HG02798 (cell line): ENCODE results near the gene SYNPO.

ENCODE experiments used
- ATAC-seq: cut with Tn5 transposase; IDR thresholded peaks from one replicate; pipeline ENCODE4 v1.9.1; 2021; ENCODE audit warnings: mild to moderate bottlenecking; ENCODE audit not compliant: unreplicated experiment, poor library complexity

Gene SYNPO

DNA sequence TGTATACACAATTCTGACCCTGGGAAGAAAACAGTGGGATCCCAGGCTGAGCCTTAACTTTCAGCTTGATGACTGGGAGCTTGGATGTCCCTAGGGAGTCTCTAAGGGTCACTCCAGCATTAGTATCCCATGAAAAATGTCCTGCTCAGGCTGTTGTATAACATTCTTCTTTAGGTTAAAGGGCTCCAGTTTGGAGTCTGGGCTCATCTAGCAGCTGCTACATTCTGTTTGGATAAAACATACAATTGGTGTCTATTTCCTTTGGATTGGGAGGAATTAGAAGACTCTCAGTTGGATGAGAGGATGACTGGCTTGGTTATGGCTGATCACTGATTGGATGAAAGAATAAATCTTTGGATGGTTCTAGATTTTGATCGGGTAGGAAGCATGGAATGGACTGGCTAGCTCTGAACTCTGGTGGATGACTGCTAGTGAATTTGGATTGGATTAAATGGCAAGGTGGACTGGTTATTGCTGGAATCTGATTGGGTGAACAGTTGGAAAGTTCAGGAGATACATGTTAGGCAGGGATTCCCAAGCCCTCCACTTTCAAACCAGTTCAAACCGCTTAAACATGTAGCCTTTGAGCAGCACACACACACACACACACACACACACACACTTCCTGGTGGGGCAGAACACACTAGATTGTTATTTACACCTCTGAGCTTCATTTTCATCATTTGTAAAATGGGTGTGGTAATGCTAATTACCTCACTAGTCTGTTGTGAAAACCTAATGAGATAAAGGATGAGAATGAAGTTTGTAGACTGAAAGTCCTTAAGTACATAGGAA is 13.5 kb downstream of the SYNPO start:
- ATAC-seq: no peak

DNA sequence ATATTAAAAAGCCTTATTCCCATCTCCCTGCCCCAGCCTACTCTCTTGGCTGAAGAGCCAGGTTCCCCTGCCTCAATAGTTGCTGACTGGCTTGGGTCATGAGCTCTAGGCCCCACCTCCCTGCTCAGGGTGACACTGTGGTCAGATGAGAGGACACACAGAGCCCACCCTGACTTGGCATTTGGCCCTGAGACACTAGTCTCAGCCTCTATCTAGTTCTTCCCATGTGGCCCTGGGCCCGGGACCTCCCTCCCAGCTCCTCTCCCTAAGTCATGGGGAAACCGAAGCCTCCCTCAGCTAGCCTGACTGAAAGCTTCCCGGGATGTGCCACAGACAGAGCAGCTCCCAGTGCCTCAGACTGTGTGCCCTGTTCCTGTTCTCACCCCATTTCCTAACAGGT is 14.8 kb downstream of the SYNPO start:
- no peak for ATAC-seq

DNA sequence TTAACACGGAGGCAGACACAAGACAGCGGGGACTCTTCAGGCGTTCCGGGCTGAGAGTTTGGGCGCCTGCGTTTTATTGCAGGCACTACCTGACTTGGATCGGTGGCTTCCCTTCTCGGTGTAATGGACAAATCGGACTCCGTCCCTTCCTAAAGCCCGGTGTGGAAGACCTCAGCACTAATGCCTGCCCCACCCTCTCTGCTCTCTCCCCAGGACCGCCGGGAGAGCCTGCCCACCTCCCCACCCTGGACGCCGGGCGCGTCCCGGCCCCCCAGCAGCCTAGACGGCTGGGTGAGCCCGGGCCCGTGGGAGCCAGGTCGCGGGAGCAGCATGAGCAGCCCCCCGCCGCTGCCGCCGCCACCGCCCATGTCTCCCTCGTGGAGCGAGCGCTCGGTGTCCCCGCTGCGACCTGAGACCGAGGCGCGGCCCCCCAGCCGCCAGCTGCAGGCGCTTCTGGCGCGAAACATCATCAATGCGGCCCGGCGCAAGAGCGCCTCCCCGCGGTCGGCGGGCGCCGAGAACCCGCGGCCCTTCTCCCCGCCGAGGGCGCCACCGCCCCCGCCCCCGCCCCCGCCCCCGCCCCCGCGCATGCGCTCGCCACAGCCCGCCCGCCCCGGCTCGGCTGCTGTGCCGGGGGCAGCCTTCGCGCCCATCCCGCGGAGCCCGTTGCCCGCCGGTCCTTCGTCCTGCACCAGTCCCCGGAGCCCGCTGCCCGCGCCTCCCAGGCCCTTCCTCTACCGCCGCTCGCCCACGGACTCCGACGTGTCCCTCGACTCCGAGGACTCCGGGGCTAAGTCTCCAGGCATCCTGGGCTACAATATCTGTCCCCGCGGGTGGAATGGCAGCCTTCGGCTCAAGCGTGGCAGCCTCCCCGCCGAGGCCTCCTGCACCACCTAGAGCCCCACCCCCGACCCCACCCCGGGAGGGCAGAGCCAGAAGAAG is 16.0 kb downstream of the SYNPO start:
- ATAC-seq: peak; percentile 78

DNA sequence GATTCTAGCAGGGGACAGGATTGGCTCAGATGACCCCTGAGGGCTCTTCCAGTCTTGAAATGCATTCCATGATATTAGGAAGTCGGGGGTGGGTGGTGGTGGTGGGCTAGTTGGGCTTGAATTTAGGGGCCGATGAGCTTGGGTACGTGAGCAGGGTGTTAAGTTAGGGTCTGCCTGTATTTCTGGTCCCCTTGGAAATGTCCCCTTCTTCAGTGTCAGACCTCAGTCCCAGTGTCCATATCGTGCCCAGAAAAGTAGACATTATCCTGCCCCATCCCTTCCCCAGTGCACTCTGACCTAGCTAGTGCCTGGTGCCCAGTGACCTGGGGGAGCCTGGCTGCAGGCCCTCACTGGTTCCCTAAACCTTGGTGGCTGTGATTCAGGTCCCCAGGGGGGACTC is 17.7 kb downstream of the SYNPO start:
- ATAC-seq: no peak

DNA sequence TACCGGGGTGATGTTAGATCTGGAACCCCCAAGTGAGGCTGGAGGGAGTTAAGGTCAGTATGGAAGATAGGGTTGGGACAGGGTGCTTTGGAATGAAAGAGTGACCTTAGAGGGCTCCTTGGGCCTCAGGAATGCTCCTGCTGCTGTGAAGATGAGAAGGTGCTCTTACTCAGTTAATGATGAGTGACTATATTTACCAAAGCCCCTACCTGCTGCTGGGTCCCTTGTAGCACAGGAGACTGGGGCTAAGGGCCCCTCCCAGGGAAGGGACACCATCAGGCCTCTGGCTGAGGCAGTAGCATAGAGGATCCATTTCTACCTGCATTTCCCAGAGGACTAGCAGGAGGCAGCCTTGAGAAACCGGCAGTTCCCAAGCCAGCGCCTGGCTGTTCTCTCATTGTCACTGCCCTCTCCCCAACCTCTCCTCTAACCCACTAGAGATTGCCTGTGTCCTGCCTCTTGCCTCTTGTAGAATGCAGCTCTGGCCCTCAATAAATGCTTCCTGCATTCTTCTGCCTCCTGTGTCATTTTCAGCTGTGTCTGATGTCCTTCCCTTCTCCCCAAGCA is 18.3 kb downstream of the SYNPO start:
- ATAC-seq: no peak

DNA sequence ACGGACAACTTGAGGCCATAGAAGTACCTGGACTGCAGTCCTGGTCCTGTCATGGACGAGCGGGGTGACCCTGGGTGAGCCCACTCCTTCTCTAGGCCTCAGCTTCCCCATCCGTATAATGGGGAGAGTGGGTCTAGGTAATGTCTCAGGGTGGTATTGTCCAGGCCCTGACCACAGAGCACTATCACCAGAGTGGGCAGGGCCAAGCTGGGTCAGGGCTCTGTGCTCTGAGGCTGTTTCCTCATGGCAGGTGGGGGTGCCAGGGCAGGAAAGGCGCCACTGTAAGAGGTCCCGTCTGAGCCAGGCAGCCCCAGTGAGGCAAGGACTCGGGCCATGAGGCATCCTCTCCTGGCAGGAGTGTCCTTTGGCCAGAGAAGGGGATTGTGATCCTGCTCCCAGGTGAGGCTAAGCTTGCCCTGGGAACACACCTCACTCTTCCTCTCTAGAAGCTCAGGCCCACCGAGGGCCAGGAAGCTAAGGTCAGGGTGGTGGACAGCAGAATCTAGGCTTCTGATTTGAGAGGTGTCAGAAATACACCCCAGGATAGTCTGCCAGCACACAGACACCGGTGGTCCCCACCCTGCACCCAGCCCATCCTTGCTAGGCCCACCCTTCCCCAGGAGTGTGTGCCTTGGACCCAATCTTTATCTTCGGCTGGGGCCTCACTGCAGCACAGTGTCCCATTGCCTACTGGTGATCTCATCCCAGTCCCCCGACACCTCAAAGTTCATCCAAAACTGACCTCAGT is 19.1 kb downstream of the SYNPO start:
- no peak for ATAC-seq

DNA sequence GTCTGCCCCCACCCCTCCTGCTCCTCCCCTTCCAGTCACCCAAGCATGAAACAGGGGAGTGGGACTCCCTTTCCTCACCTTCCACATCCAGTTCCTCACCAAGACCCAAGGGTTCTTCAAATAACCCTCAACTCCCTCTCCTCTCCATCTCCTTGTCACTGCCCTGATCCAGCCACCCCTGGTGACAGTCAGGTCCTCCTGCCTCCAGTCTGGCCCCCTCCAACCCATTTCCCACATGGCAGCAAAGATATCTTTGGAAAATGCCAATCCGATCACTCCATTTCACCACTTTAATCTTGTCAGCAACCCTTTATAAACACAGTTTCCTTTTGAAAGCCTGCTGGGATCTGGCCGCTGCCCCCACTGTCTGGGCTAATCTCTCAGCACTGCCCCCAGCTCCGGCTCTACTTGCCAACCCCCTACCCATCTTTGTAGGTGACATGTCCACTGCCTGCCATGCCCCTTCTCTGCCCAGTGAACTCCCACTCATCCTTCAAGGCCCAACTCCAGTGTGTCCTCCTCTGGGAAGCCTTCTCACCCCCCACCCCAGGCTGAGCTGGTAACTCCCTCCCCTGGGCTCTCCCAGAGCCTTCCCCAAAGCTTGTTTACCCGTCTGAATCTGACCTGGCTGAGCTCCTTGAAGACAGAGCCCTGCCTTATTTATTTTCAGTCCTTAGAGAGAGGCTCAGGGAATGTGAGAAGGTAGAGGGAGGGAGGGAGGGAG is 19.8 kb downstream of the SYNPO start:
- ATAC-seq: no peak

DNA sequence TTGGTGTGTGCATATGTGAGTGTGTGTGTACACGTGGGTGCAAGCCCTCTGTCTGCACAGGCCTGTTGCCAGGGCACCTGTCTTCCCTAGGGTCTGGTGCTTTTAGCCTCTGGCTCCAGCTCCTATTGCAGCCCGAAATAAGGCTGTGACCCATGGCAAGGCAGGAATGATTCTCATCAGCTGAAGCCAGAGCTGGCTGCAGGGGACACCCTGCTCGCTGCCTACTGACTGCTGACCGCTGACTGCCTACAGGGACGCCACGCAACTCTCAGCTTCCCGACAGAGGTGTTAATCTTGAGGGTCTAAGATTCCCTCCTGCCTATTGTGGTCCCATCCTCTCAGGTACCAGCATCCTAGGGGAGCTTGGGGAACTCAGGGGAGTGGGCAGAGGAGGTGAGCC is 20.6 kb downstream of the SYNPO start, which contains the start of gene MYOZ3:
MYOZ3 (plus strand) TSS at position 166 of the 400 bp plus-strand sequence. CDS start 1,691 bp downstream, outside the sequence.
- ATAC-seq: no peak

DNA sequence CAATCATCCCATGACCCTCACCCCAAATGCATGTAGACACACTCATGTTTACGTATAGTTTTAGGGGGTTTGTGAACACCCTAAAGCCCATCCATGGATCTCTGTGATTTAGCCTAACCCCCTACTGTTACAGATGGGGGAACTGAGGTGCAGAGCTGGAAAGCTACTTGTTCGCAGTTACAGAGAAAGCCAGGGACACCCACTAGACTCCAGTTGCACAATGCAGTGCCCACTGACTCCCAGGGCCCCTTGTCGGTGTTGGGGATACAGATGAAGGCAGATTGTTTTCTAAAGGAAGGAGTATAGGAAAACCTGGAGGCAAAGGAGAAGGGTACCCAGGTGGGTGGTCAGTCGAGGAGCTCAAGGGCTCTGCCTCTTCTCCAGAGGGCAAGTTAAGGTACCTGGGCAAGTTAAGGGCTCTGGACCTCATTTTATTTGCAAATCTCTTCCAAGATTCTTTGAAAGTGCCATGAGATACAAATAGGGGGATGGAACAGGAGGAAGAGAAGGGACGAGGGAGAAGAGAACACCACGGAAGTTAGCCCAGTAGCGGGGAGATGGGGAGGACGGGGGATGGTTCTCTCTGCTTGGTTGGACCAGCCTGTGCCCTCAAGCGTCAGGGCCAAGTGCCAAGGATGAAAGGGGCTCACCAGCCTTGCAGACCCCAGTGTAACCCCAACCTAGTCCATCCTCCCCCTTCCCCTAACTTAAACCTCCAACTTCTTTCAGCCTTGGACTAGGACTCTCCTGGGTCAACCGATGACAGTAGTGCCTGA is 21.5 kb downstream of the SYNPO start:
- ATAC-seq: no peak

DNA sequence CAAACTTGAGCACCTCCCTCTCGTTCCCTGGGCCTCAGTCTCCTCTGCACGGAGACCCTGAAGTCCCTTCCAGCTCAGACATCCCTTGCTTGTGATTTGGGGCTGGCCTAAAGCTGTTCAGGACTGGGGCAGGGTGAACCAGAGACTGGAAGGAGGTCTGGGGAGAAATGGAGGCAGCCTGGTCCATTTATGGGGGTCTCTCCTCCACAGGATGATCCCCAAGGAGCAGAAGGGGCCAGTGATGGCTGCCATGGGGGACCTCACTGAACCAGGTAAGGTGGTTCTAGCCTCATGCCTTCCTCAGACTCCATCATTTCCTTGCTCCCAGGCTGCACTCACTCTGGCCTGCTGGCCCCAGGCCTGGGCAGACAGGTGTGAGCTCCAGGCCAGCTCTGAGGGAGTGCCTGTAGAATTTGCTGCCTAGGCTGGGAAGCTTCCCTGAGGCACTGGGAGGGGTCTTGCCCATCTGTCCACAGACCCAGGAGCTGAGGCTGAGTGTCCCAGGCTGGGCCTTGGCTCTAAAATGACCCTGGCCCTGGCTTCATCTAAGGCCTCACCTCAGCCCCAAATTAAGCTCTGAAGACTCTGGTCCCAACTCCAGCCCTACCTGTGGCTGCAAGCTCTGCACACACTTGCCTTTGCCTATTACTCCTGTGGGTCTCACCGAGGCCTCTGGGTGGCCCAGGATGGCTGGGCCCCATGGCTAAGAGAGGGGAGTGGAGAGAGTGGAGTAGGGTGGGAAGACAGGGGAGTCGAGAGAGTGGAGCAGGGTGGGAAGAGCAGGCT is 22.5 kb downstream of the SYNPO start:
- ATAC-seq: no peak

DNA sequence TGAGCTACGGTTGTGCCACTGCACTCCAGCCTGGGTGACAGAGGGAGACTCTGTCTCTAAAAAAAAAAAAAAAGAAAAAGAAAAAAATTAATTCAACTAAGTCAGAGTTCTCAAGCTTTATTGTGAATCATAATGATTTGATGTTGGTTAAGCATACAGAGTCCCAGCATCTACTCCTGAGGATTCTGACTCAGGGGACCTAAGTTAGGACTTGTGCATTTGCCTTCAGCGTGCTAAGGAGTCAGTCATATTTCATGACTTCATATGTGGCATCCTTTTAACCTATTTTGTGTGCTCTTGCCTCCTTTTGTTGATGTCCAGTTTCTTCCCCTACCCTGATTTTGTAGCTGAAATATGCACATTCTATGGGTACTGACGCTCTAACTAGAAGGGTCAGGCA is 23.5 kb downstream of the SYNPO start:
- ATAC-seq: no peak

DNA sequence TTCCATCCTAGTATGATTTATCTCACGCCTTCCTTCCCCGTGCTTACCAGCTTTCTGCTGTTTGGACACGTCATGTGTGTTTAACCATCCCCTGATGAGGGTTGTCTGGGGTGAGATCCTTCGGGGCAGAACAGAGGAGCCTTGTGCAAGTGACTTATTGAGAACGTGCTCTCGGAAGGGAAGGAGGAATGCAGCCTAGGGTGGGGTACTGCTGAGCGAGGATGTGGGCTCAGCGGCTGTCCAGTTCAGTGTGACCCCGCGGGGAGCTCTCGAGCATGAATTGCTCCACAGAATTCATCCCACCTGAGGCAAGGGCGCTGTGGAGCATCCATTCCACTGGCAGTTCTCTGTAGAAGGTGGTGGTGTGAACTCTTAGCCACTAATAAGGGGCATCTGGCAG is 24.6 kb downstream of the SYNPO start:
- no peak for ATAC-seq

DNA sequence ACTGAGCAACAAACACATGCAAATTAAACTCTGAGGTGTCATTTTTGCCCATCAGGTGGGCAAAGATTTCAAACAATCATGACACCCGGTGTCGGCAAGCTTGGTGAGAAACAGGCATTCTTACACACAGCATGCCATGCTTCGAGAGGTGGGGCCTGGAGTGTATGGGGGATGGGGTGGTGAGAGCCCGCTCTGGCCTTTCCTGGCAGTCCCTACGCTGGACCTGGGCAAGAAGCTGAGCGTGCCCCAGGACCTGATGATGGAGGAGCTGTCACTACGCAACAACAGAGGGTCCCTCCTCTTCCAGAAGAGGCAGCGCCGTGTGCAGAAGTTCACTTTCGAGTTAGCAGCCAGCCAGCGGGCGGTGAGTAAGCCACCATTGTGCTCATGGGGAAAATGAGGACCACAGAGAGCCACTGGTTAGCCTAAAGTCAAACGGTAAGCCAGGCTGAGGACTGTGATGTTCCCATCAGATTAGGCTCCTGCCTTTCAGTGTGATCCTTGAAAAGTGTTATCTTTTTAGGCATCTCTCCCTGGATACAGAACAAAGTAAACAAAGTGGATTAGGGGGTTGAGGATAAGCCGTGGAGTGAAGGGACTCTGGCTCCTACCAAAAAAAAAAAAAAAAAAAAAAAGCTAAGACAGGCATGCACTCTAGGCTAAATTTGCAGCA is 30.0 kb downstream of the SYNPO start:
- ATAC-seq: no peak

DNA sequence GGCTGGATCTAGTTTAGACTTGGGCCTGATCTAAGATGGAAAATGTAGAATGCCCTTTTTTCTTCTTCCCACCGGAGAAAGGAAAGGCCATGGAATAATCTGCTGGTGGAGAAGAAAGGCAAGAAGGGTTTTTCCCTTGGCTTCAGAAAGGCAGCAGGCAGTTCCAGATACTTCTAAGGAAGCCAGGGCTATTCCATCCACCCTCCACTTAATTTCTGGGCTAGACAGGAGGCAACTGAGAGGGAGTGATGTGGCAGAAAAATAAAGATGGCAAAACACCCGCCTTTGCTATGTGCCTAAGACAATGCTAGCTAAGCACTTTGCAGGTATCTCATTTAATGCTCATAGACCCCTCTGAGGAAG is 30.5 kb downstream of the SYNPO start:
- no peak for ATAC-seq

DNA sequence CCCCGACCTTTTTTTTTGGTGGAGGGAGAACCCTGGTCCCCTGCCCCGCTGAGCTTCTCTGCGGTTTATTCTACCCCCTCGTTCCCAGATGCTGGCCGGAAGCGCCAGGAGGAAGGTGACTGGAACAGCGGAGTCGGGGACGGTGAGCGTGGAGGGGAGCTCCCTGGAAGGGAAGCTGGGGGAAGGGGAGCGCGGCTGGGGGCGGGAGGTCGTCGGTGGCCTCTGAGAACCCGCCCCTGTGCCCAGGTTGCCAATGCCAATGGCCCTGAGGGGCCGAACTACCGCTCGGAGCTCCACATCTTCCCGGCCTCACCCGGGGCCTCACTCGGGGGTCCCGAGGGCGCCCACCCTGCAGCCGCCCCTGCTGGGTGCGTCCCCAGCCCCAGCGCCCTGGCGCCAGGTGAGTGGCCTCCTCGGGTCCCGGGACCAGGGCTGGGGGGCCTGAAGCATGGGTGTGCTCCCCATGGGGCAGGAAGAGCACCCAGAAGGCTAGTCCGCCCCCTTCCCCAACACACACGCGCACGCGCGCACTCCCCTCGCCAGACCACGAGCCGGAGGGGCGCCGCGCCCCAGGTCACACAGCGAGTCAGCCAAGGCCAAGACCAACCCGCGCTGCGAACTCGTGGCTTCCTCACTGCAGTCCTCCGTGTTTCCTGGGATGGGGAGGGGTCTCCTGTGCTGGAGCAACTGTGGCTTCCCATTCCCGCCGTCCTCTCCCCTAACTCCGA is 31.2 kb downstream of the SYNPO start:
- peak; percentile 16 for ATAC-seq

DNA sequence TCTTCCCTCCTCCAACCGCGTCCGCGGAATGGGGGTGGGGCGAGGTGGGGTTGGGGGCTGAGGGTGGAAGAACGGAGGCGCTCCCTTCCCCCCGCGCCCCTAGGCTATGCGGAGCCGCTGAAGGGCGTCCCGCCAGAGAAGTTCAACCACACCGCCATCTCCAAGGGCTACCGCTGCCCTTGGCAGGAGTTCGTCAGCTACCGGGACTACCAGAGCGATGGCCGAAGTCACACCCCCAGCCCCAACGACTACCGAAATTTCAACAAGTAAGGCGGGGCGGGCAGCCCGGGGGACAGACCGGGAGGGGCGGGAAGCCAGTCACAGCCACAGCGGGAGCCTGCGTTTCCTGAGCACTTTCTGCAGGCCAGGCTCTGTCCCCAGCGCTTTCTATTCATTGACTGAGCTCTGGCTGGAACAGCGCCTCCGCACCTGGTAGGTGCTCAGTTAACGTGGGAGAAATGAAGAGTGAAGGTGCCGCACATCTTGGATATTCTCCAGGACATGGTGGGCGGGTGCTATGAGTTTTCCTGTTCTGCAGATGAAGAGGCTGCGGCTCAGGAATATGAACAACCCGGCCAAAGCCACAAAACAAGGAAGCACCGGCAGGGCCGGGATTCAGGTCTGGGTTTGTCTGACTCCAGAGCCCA is 31.9 kb downstream of the SYNPO start:
- ATAC-seq: peak; percentile 40

DNA sequence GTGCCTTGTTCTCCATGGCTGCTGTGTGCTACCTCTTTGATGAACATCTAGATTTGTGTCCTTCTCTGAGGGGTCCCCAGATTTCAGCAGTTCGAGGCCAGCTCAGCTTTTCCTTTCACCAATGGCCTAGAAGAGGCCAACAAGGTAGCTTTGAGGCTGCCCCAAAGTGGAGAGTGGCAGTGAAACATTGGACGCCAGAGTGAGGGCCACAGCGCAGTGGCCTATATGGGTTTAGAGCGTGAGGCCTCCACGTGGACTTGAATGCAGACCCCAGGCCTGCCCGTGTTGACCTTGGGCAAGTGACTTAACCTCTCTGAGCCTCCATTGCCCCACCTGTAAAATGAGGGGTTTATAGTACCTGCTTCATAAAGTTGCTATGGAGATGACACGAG is 32.4 kb downstream of the SYNPO start:
- ATAC-seq: no peak
